HCT116 (cell line): Measurements from ENCODE around the gene KLK11.

ENCODE experiments used
- CTCF ChIP-seq, 3 experiments: fragments of 200-600 bp in 1 of 3; sonication (generic) in 1 of 3; IDR thresholded peaks in 2 of 3; conservative IDR thresholded peaks in 1 of 3; 2 replicates each; pipeline ENCODE4 v1.5.1; 2012 to 2017; ENCODE audit warnings: low read depth in 2 of 3, low read length in 2 of 3, antibody characterized with exemption in 1 of 3, borderline replicate concordance in 1 of 3, control low read depth in 1 of 3, mild to moderate bottlenecking in 1 of 3, mixed read lengths in 1 of 3, mixed run types in 1 of 3, moderate library complexity in 1 of 3; ENCODE audit not compliant: insufficient read depth in 1 of 3
- JUND ChIP-seq: IDR thresholded peaks from 2 replicates; pipeline ENCODE4 v1.6.1; 2012

DNA sequence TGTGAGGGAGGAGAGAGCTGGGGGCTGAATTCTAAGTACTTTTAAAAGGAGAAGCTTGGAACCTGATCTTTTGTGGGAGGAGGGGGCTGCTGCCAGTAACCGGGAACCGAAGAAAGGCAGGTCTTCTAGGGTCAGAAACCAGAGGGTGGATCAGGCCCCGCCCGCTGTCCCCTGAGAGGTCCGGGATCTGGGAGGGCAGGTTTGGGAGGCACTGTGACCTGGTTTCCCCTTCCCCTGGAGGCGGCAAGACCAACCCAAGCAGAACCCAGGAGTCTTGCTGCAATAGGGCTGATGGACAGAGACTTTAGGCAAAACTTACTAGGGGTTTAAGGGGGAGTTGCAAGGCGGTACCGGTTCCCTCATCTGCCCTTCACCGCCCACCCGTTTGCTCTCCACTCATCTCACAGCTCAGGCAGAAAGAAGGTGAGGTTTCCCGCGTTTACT lies 24.3 kb downstream of the KLK11 start:
- no peak for TF ChIP-seq JUND
- no peak for TF ChIP-seq CTCF (IDR thresholded peaks at IDR 0.05 in 2 of 3, conservative IDR thresholded peaks at IDR 0.05 in 1 of 3; ENCODE audit: borderline replicate concordance in 1 of 3, insufficient read depth in 1 of 3, low read depth in 2 of 3, low read length in 2 of 3)
